ENCODE measurements around the gene EID2.

EID2 gene

GRCh38 chr19:39533791-39534190 is 6.2 kb downstream of the EID2 start:
- DNase-seq (ENCODE audit: low read depth in 2 of 2) = no peak

GRCh38 chr19:39533003-39533512 is 6.9 kb downstream of the EID2 start:
- DNase-seq (ENCODE audit: low read depth in 2 of 2) = no peak

GRCh38 chr19:39532233-39533002 is 7.5 kb downstream of the EID2 start, which contains the start of gene EID2B:
Gene EID2B (minus strand): TSS chr19:39532852. CDS start chr19:39532802, 50 bp downstream.
- DNase-seq (ENCODE audit: low read depth in 2 of 2) = peak; percentile 92 to 93

GRCh38 chr19:39531834-39532232 is 8.1 kb downstream of the EID2 start:
- no peak for DNase-seq (ENCODE audit: low read depth in 2 of 2)

GRCh38 chr19:39525205-39525604 is 14.8 kb downstream of the EID2 start:
- DNase-seq (ENCODE audit: low read depth in 2 of 2) = no peak

GRCh38 chr19:39524495-39524894 is 15.5 kb downstream of the EID2 start:
- no peak for DNase-seq (ENCODE audit: low read depth in 2 of 2)

- DNase-seq (ENCODE audit: low read depth in 2 of 2) = no peak
Observed at GRCh38 chr19:39520541-39521484, 19.1 kb downstream of the EID2 start.

- no peak for DNase-seq (ENCODE audit: low read depth in 2 of 2)
Observed at GRCh38 chr19:39518975-39519374, 21.0 kb downstream of the EID2 start.

- no peak for DNase-seq (ENCODE audit: low read depth in 2 of 2)
Observed at GRCh38 chr19:39518458-39518857, 21.5 kb downstream of the EID2 start.

- DNase-seq (ENCODE audit: low read depth in 2 of 2) = no peak
Observed at GRCh38 chr19:39517432-39517831, 22.5 kb downstream of the EID2 start.

GRCh38 chr19:39516270-39516669 is 23.7 kb downstream of the EID2 start:
- DNase-seq (ENCODE audit: low read depth in 2 of 2) = no peak

- no peak for DNase-seq (ENCODE audit: low read depth in 2 of 2)
Observed at GRCh38 chr19:39515551-39516191, 24.3 kb downstream of the EID2 start.

GRCh38 chr19:39514840-39515550 is 25.0 kb downstream of the EID2 start, which contains the start of gene SELENOV:
Gene SELENOV (plus strand): TSS chr19:39515139. CDS start chr19:39515213, 74 bp downstream.
- DNase-seq (ENCODE audit: low read depth in 2 of 2) = no peak

- DNase-seq (ENCODE audit: low read depth in 2 of 2) = no peak
Observed at GRCh38 chr19:39512988-39513387, 27.0 kb downstream of the EID2 start.

- DNase-seq (ENCODE audit: low read depth in 2 of 2) = no peak
Observed at GRCh38 chr19:39509233-39509632, 30.7 kb downstream of the EID2 start.

- no peak for DNase-seq (ENCODE audit: low read depth in 2 of 2)
Observed at GRCh38 chr19:39508629-39509028, 31.3 kb downstream of the EID2 start.

- no peak for DNase-seq (ENCODE audit: low read depth in 2 of 2)
Observed at GRCh38 chr19:39507715-39508364, 32.1 kb downstream of the EID2 start.

GRCh38 chr19:39506944-39507714 is 32.8 kb downstream of the EID2 start:
- peak; percentile 49 to 69 for DNase-seq (ENCODE audit: low read depth in 2 of 2)

GRCh38 chr19:39506598-39506943 is 33.4 kb downstream of the EID2 start:
- no peak for DNase-seq (ENCODE audit: low read depth in 2 of 2)

All from stimulated activated CD4-positive, alpha-beta T cell treated with anti-CD3 and anti-CD28 coated beads, Interleukin-4, amount 100 ng/mL, for 48 hours (primary cell).